ENCODE data around the gene NEUROG3.

Gene NEUROG3

GRCh38 chr10:69573056-69573806 lies at the start of gene NEUROG3:
Gene NEUROG3 (minus strand): TSS chr10:69573422. CDS start chr10:69573043, 379 bp downstream.
- Histone ChIP-seq H3K4me3 (ENCODE audit: low read depth in 1 of 5, low read length in 5 of 5) (peak within 1 kb of the TSS in 4 of 5 donors; percentile 39 to 65 (median 46)), H3K4me1 (ENCODE audit: control insufficient read depth in 5 of 5, insufficient read depth in 5 of 5, low read length in 5 of 5) (peaks cover 0 to 36% (median 28%) of the 10 kb centered on the region in 5 donors), H3K27ac (ENCODE audit: low read depth, low read length) (no peak within 1 kb of the TSS), H3K9ac (ENCODE audit: low read length in 5 of 5) (no peak within 1 kb of the TSS), H3K27me3 (ENCODE audit: control insufficient read depth in 5 of 5, insufficient read depth in 4 of 5, low read length in 5 of 5) (peaks cover 73 to 98% (median 81%) of the 10 kb centered on the region in 5 donors), H3K9me3 (ENCODE audit: control insufficient read depth in 5 of 5, low read length in 5 of 5) (peaks cover 0 to 2% (median 0%) of the 10 kb centered on the region in 5 donors), H3K36me3 (ENCODE audit: control insufficient read depth in 5 of 5, insufficient read depth in 5 of 5, low read length in 5 of 5) (no peaks in the 10 kb centered on the region)

- no peaks in the 10 kb centered on the region for H3K4me1 ChIP-seq (ENCODE audit: control insufficient read depth in 5 of 5, insufficient read depth in 5 of 5, low read length in 5 of 5)
- peaks cover 0 to 9% (median 0%) of the 10 kb centered on the region in 5 donors for H3K27me3 ChIP-seq (ENCODE audit: control insufficient read depth in 5 of 5, insufficient read depth in 4 of 5, low read length in 5 of 5)
- peaks cover 0 to 3% (median 0%) of the 10 kb centered on the region in 5 donors for H3K9me3 ChIP-seq (ENCODE audit: control insufficient read depth in 5 of 5, low read length in 5 of 5)
- H3K9ac ChIP-seq (ENCODE audit: low read length in 5 of 5) = no peak overlapping the region
- H3K27ac ChIP-seq (ENCODE audit: low read depth, low read length) = no peak overlapping the region
- no peak overlapping the region for H3K4me3 ChIP-seq (ENCODE audit: low read depth in 1 of 5, low read length in 5 of 5)
- no peaks in the 10 kb centered on the region for H3K36me3 ChIP-seq (ENCODE audit: control insufficient read depth in 5 of 5, insufficient read depth in 5 of 5, low read length in 5 of 5)
Measured at GRCh38 chr10:69620625-69621024, 47.4 kb upstream of the NEUROG3 start.

- H3K4me1 ChIP-seq (ENCODE audit: control insufficient read depth in 5 of 5, insufficient read depth in 5 of 5, low read length in 5 of 5) = no peaks in the 10 kb centered on the region
- no peaks in the 10 kb centered on the region for H3K36me3 ChIP-seq (ENCODE audit: control insufficient read depth in 5 of 5, insufficient read depth in 5 of 5, low read length in 5 of 5)
- no peak overlapping the region for H3K4me3 ChIP-seq (ENCODE audit: low read depth in 1 of 5, low read length in 5 of 5)
- peaks cover 0 to 9% (median 0%) of the 10 kb centered on the region in 5 donors for H3K27me3 ChIP-seq (ENCODE audit: control insufficient read depth in 5 of 5, insufficient read depth in 4 of 5, low read length in 5 of 5)
- H3K9ac ChIP-seq (ENCODE audit: low read length in 5 of 5) = no peak overlapping the region
- peaks cover 0 to 3% (median 0%) of the 10 kb centered on the region in 5 donors for H3K9me3 ChIP-seq (ENCODE audit: control insufficient read depth in 5 of 5, low read length in 5 of 5)
- no peak overlapping the region for H3K27ac ChIP-seq (ENCODE audit: low read depth, low read length)
Measured at GRCh38 chr10:69619626-69620025, 46.4 kb upstream of the NEUROG3 start.

DNA sequence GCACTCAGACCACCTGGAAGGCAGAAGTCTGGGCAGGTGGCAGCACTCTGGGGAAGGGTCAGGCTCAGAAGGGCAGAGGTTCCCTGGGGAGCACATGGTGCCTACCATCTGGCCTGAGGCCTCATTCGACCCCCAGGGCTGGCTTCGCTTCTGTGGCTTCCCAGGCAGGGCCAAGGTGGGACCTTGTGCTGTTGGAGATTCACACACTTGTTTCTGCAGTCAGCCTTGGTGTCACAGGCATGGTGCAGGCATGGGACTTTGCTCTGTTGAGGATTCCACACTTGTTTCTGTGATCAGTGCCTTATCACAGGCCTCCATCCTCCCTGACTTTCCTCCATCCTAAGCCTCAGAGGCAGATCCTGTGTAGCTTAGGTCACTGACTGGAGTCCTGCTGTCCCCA lies 45.5 kb upstream of the NEUROG3 start:
- Histone ChIP-seq H3K27ac (ENCODE audit: low read depth, low read length) (no peak overlapping the region), H3K9ac (ENCODE audit: low read length in 5 of 5) (no peak overlapping the region), H3K36me3 (ENCODE audit: control insufficient read depth in 5 of 5, insufficient read depth in 5 of 5, low read length in 5 of 5) (no peaks in the 10 kb centered on the region), H3K9me3 (ENCODE audit: control insufficient read depth in 5 of 5, low read length in 5 of 5) (peaks cover 0 to 6% (median 4%) of the 10 kb centered on the region in 5 donors), H3K27me3 (ENCODE audit: control insufficient read depth in 5 of 5, insufficient read depth in 4 of 5, low read length in 5 of 5) (peaks cover 0 to 9% (median 0%) of the 10 kb centered on the region in 5 donors), H3K4me3 (ENCODE audit: low read depth in 1 of 5, low read length in 5 of 5) (no peak overlapping the region), H3K4me1 (ENCODE audit: control insufficient read depth in 5 of 5, insufficient read depth in 5 of 5, low read length in 5 of 5) (no peaks in the 10 kb centered on the region)

- Histone ChIP-seq H3K27ac (ENCODE audit: low read depth, low read length) (no peak overlapping the region), H3K27me3 (ENCODE audit: control insufficient read depth in 5 of 5, insufficient read depth in 4 of 5, low read length in 5 of 5) (peaks cover 0 to 9% (median 0%) of the 10 kb centered on the region in 5 donors), H3K9me3 (ENCODE audit: control insufficient read depth in 5 of 5, low read length in 5 of 5) (peaks cover 0 to 6% (median 2%) of the 10 kb centered on the region in 5 donors), H3K9ac (ENCODE audit: low read length in 5 of 5) (no peak overlapping the region), H3K36me3 (ENCODE audit: control insufficient read depth in 5 of 5, insufficient read depth in 5 of 5, low read length in 5 of 5) (no peaks in the 10 kb centered on the region), H3K4me3 (ENCODE audit: low read depth in 1 of 5, low read length in 5 of 5) (no peak overlapping the region), H3K4me1 (ENCODE audit: control insufficient read depth in 5 of 5, insufficient read depth in 5 of 5, low read length in 5 of 5) (no peaks in the 10 kb centered on the region)
Measured at GRCh38 chr10:69616358-69616757, 43.1 kb upstream of the NEUROG3 start.

DNA sequence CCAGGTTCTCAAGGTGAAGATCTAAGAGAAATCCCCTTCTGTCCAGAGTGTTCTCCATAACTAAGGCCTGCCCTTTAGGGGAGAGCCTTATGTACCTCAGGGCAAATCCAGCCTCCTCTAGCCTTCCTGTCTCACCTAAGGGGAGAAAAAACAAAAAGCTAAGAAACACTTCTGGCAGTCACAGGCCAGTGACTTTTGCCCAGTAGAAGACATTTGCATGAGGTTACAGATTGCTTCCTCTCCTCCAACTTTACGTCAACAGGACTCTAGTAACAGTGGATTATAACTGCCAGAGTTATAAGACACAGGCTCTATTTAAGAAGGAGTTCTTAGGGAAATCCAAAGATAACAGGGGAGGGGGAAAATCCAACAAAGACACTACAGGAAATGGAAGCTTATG lies 40.9 kb upstream of the NEUROG3 start:
- H3K27me3 ChIP-seq (ENCODE audit: control insufficient read depth in 5 of 5, insufficient read depth in 4 of 5, low read length in 5 of 5) = no peaks in the 10 kb centered on the region
- H3K27ac ChIP-seq (ENCODE audit: low read depth, low read length) = no peak overlapping the region
- no peaks in the 10 kb centered on the region for H3K4me1 ChIP-seq (ENCODE audit: control insufficient read depth in 5 of 5, insufficient read depth in 5 of 5, low read length in 5 of 5)
- H3K9me3 ChIP-seq (ENCODE audit: control insufficient read depth in 5 of 5, low read length in 5 of 5) = peaks cover 2 to 17% (median 7%) of the 10 kb centered on the region in 5 donors
- no peaks in the 10 kb centered on the region for H3K36me3 ChIP-seq (ENCODE audit: control insufficient read depth in 5 of 5, insufficient read depth in 5 of 5, low read length in 5 of 5)
- no peak overlapping the region for H3K4me3 ChIP-seq (ENCODE audit: low read depth in 1 of 5, low read length in 5 of 5)
- H3K9ac ChIP-seq (ENCODE audit: low read length in 5 of 5) = no peak overlapping the region

GRCh38 chr10:69612760-69613159 lies 39.5 kb upstream of the NEUROG3 start:
- Histone ChIP-seq H3K9ac (ENCODE audit: low read length in 5 of 5) (no peak overlapping the region), H3K4me1 (ENCODE audit: control insufficient read depth in 5 of 5, insufficient read depth in 5 of 5, low read length in 5 of 5) (no peaks in the 10 kb centered on the region), H3K36me3 (ENCODE audit: control insufficient read depth in 5 of 5, insufficient read depth in 5 of 5, low read length in 5 of 5) (no peaks in the 10 kb centered on the region), H3K27me3 (ENCODE audit: control insufficient read depth in 5 of 5, insufficient read depth in 4 of 5, low read length in 5 of 5) (no peaks in the 10 kb centered on the region), H3K27ac (ENCODE audit: low read depth, low read length) (no peak overlapping the region), H3K4me3 (ENCODE audit: low read depth in 1 of 5, low read length in 5 of 5) (no peak overlapping the region), H3K9me3 (ENCODE audit: control insufficient read depth in 5 of 5, low read length in 5 of 5) (peaks cover 2 to 26% (median 10%) of the 10 kb centered on the region in 5 donors)

DNA sequence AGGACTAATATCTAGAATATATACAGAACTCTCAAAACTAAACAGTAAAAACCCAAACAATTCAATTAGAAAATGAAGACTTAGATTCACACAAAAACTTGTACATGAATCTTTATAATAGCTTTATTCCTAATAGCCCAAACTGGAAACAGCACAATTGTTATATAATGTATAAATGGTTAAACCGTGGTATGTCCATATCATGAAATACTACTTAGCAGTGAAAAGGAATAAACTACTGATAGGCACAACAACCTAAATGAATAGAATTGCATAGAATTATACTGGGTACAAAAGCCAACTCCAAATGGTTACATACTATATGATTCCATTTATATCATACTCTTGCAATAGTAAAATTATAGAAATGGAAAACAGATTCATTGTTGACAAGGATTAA lies 35.9 kb upstream of the NEUROG3 start:
- Histone ChIP-seq H3K27ac (ENCODE audit: low read depth, low read length) (no peak overlapping the region), H3K9me3 (ENCODE audit: control insufficient read depth in 5 of 5, low read length in 5 of 5) (peaks cover 2 to 26% (median 10%) of the 10 kb centered on the region in 5 donors), H3K4me1 (ENCODE audit: control insufficient read depth in 5 of 5, insufficient read depth in 5 of 5, low read length in 5 of 5) (no peaks in the 10 kb centered on the region), H3K36me3 (ENCODE audit: control insufficient read depth in 5 of 5, insufficient read depth in 5 of 5, low read length in 5 of 5) (no peaks in the 10 kb centered on the region), H3K4me3 (ENCODE audit: low read depth in 1 of 5, low read length in 5 of 5) (no peak overlapping the region), H3K27me3 (ENCODE audit: control insufficient read depth in 5 of 5, insufficient read depth in 4 of 5, low read length in 5 of 5) (peaks cover 0 to 5% (median 1%) of the 10 kb centered on the region in 5 donors), H3K9ac (ENCODE audit: low read length in 5 of 5) (no peak overlapping the region)

- H3K9ac ChIP-seq (ENCODE audit: low read length in 5 of 5) = no peak overlapping the region
- no peak overlapping the region for H3K4me3 ChIP-seq (ENCODE audit: low read depth in 1 of 5, low read length in 5 of 5)
- H3K36me3 ChIP-seq (ENCODE audit: control insufficient read depth in 5 of 5, insufficient read depth in 5 of 5, low read length in 5 of 5) = no peaks in the 10 kb centered on the region
- no peaks in the 10 kb centered on the region for H3K4me1 ChIP-seq (ENCODE audit: control insufficient read depth in 5 of 5, insufficient read depth in 5 of 5, low read length in 5 of 5)
- H3K27ac ChIP-seq (ENCODE audit: low read depth, low read length) = no peak overlapping the region
- H3K27me3 ChIP-seq (ENCODE audit: control insufficient read depth in 5 of 5, insufficient read depth in 4 of 5, low read length in 5 of 5) = peaks cover 0 to 30% (median 4%) of the 10 kb centered on the region in 5 donors
- H3K9me3 ChIP-seq (ENCODE audit: control insufficient read depth in 5 of 5, low read length in 5 of 5) = peaks cover 0 to 6% (median 2%) of the 10 kb centered on the region in 5 donors
Measured at GRCh38 chr10:69600761-69601330, 27.6 kb upstream of the NEUROG3 start.

DNA sequence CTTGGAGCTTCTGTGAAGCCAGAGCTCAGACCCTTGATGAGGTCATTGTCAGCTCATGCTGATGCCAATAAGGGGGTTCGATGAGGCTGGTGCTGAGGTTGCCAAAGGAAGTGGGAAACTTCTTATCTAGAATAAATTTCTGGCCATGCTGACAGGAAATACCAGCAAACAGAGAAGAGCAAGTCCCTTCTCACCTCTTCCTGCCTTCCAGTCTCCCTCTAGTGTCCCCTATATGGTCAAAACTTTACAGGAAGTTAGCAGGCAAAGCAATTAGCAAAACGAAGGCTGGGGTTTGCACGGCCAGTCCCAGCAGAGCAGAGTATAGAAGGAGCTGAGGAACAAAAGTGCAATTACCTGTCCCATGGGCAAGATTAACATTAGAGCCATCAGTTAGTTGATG lies 15.1 kb upstream of the NEUROG3 start:
- H3K9me3 ChIP-seq (ENCODE audit: control insufficient read depth in 5 of 5, low read length in 5 of 5) = no peaks in the 10 kb centered on the region
- no peak overlapping the region for H3K9ac ChIP-seq (ENCODE audit: low read length in 5 of 5)
- no peak overlapping the region for H3K27ac ChIP-seq (ENCODE audit: low read depth, low read length)
- no peaks in the 10 kb centered on the region for H3K4me1 ChIP-seq (ENCODE audit: control insufficient read depth in 5 of 5, insufficient read depth in 5 of 5, low read length in 5 of 5)
- H3K27me3 ChIP-seq (ENCODE audit: control insufficient read depth in 5 of 5, insufficient read depth in 4 of 5, low read length in 5 of 5) = peaks cover 0 to 2% (median 0%) of the 10 kb centered on the region in 5 donors
- no peaks in the 10 kb centered on the region for H3K36me3 ChIP-seq (ENCODE audit: control insufficient read depth in 5 of 5, insufficient read depth in 5 of 5, low read length in 5 of 5)
- H3K4me3 ChIP-seq (ENCODE audit: low read depth in 1 of 5, low read length in 5 of 5) = no peak overlapping the region

Measured in subcutaneous abdominal adipose tissue (tissue), 5 donors.